ENCODE results near the gene TAAR2. TPM values are rescaled to one million over a fixed set of nuclear protein-coding genes. Genes with fewer than 3 reads are reported as not detected.
"Not testable (repeated sequence)": the region's sequence is repeated elsewhere in the genome, so short reads cannot be mapped to it uniquely, and the experiment has no call there.

TAAR2 gene
- total RNA-seq, 2 donors from 2014 or later = not detected

DNA sequence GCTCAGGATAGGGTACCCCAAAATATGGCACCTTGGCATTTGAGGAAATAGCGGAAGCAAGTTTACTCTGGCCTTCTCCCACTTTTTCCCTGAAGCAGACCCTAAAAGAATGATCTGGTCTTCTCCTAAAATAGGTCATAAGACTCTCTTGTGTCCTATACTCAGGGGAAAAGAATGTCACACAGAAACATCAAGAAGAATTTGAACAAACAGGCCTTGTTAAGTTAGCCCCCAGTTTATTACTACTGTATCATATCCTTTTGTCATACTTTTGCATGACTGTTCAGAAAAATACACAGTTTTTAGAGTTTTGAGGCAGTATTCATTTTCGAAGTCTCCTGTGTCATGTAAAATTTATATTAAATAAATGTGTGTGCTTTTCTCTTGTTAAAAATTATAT lies 12.5 kb downstream of the TAAR2 start:
- Histone ChIP-seq H3K27ac (no peak overlapping the region), H3K27me3 (no peaks in the 10 kb centered on the region), H3K9me3 (no peaks in the 10 kb centered on the region), H3K4me1 (no peaks in the 10 kb centered on the region), H3K36me3 (no peaks in the 10 kb centered on the region), H3K4me3 (no peak overlapping the region)
- TF ChIP-seq, protein P1, sequence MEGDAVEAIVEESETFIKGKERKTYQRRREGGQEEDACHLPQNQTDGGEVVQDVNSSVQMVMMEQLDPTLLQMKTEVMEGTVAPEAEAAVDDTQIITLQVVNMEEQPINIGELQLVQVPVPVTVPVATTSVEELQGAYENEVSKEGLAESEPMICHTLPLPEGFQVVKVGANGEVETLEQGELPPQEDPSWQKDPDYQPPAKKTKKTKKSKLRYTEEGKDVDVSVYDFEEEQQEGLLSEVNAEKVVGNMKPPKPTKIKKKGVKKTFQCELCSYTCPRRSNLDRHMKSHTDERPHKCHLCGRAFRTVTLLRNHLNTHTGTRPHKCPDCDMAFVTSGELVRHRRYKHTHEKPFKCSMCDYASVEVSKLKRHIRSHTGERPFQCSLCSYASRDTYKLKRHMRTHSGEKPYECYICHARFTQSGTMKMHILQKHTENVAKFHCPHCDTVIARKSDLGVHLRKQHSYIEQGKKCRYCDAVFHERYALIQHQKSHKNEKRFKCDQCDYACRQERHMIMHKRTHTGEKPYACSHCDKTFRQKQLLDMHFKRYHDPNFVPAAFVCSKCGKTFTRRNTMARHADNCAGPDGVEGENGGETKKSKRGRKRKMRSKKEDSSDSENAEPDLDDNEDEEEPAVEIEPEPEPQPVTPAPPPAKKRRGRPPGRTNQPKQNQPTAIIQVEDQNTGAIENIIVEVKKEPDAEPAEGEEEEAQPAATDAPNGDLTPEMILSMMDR (IDR thresholded peaks at IDR 0.05) = no peak
- DNase-seq (ENCODE audit: low spot score) = no peak

DNA sequence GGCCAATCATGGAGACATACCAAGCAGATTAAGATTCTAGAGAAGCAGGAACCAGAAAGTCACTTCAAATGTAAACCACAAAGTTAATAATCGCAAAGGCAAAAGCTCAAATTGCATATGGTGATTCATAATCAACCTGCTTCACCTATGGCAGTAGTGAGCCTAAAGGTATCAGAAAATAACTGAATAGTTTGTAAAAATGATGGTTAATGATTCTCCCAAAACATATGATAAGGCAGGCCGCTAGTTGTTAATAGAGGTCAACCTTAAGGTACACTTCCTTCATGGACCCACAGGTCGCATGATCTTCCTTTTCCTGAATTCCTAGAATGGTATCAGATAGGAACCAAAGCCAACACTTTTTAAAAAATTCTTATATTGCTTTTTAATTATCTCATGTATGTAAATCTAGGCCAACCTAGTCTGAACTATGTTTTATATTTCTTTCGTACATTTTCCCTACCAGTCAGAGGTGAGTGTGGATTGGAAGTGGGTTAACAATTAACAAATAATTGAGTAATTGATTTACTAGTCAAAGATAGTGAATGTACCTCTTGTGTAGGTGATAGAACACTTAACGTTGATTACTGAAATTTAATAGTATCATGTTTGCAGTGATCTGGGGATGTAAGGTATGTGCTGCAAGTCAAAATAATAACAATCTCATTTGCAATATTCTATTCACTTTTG lies 16.4 kb downstream of the TAAR2 start:
- Histone ChIP-seq H3K4me1 (no peaks in the 10 kb centered on the region), H3K36me3 (no peaks in the 10 kb centered on the region), H3K9me3 (no peaks in the 10 kb centered on the region), H3K27ac (no peak overlapping the region), H3K27me3 (no peaks in the 10 kb centered on the region), H3K4me3 (no peak overlapping the region)
- DNase-seq (ENCODE audit: low spot score) = no peak
- TF ChIP-seq, protein P1 (IDR thresholded peaks at IDR 0.05) = no peak

- no peak overlapping the region for H3K27ac ChIP-seq
- H3K36me3 ChIP-seq = no peaks in the 10 kb centered on the region
- H3K4me3 ChIP-seq = no peak overlapping the region
- TF ChIP-seq, protein P1 (IDR thresholded peaks at IDR 0.05) = no peak
- H3K4me1 ChIP-seq = no peaks in the 10 kb centered on the region
- H3K9me3 ChIP-seq = no peaks in the 10 kb centered on the region
- no peak for DNase-seq (ENCODE audit: low spot score)
- H3K27me3 ChIP-seq = no peaks in the 10 kb centered on the region
Observed at GRCh38 chr6:132604635-132605152, 19.4 kb downstream of the TAAR2 start.

GRCh38 chr6:132600900-132601299 lies 23.2 kb downstream of the TAAR2 start:
- not testable (repeated sequence) for H3K27me3 ChIP-seq; H3K27ac ChIP-seq; H3K36me3 ChIP-seq; H3K4me1 ChIP-seq; H3K9me3 ChIP-seq; DNase-seq (ENCODE audit: low spot score); H3K4me3 ChIP-seq

GRCh38 chr6:132598473-132598872 lies 25.6 kb downstream of the TAAR2 start:
- no peak for DNase-seq (ENCODE audit: low spot score)
- H3K36me3 ChIP-seq = no peaks in the 10 kb centered on the region
- no peak overlapping the region for H3K27ac ChIP-seq
- H3K27me3 ChIP-seq = no peaks in the 10 kb centered on the region
- no peaks in the 10 kb centered on the region for H3K4me1 ChIP-seq
- TF ChIP-seq, protein P1 (IDR thresholded peaks at IDR 0.05) = no peak
- H3K9me3 ChIP-seq = no peaks in the 10 kb centered on the region
- H3K4me3 ChIP-seq = no peak overlapping the region

DNA sequence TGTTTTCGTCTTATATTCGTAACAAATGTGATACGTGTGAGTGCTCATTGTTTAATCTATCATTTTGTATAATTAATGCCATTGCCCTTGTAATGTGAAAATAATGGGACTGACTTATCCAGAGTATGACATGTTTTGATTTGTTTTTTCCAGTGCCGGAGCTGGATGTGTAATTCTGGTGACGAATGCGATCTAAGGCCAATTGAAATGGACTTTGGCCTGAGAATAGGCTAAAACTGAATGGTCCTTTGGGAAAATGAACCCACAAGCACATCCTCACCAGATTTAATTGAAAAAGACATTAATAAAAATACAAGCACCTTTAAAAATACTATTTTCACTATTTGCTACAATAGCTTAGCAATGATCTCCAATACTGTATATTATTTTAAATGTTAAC lies 27.9 kb downstream of the TAAR2 start:
- Histone ChIP-seq H3K4me1 (no peaks in the 10 kb centered on the region), H3K9me3 (no peaks in the 10 kb centered on the region), H3K4me3 (no peak overlapping the region), H3K27ac (no peak overlapping the region), H3K36me3 (no peaks in the 10 kb centered on the region), H3K27me3 (no peaks in the 10 kb centered on the region)
- TF ChIP-seq, protein P1 (IDR thresholded peaks at IDR 0.05) = no peak
- DNase-seq (ENCODE audit: low spot score) = no peak

All from right atrium auricular region (tissue), 2 donors.